Hematopoietic multipotent progenitor cell (in vitro differentiated cells): ENCODE data around the gene METTL27. TPM values are rescaled to one million over a fixed set of nuclear protein-coding genes. Genes with fewer than 3 reads are reported as not detected.
A peak's percentile ranks its signal among the peaks of the same experiment; 100 is the strongest.
"Not testable (repeated sequence)": the region's sequence is repeated elsewhere in the genome, so short reads cannot be mapped to it uniquely, and the experiment has no call there.

ENCODE experiments used
- DNase-seq, 3 donors: peaks; one replicate each; pipeline ENCODE4 v3.0.0-alpha.2; 2011 to 2015; ENCODE audit warnings: low read depth in 2 of 3, low spot score in 2 of 3
- total RNA-seq: library from RNA; depleted of rRNA; stranded (reverse); fragments of >200 nt; gene quantifications from one replicate; pipeline ENCODE4 v1.2.3, GENCODE V29; 2012

METTL27 gene
- total RNA-seq, 1 donor: 0.27 TPM

- peak in 1 of 3 donors; percentile 44 for DNase-seq
Measured at GRCh38 chr7:73839743-73840714, 2.3 kb downstream of the METTL27 start.

DNA sequence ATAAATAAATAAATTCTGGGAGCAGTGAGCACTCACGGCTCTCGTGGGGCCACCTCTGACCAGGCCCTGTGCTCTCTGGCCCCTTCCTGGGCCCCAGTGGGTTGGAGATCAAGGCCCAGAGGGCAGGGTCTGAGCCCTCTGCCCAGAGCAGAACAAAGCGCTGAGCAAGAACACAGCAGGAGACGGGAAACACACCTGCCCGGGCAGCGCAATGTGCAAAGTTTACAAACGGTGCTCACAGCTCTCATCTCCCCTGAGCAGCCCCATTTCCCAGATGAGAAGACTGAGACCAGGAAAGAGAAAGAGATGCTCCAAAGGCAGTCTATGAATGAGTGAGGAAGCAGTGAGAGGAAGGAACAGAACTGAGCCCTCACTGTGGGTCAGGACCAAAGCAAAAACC, 3.0 kb downstream of the METTL27 start:
- no peak for DNase-seq

- no peak for DNase-seq
Measured at GRCh38 chr7:73838642-73839041, 3.7 kb downstream of the METTL27 start.

DNA sequence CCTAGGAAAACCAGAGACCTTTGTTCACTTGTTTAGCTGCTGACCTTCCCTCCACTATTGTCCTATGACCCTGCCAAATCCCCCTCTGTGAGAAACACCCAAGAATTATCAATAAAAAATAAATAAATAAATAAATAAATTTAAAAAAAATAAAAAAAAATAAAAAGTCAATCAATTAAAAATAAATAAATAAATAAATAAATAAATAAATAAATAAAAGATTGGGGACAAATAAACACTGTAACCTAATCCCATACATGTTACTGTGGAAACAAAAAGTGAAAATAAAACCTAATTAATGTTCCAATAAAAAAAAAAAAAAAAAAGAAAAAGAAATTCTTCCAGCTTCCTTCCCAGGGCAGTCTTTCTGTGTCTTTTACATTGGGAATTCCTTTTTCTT, 5.1 kb downstream of the METTL27 start:
- DNase-seq: not testable (repeated sequence)

DNA sequence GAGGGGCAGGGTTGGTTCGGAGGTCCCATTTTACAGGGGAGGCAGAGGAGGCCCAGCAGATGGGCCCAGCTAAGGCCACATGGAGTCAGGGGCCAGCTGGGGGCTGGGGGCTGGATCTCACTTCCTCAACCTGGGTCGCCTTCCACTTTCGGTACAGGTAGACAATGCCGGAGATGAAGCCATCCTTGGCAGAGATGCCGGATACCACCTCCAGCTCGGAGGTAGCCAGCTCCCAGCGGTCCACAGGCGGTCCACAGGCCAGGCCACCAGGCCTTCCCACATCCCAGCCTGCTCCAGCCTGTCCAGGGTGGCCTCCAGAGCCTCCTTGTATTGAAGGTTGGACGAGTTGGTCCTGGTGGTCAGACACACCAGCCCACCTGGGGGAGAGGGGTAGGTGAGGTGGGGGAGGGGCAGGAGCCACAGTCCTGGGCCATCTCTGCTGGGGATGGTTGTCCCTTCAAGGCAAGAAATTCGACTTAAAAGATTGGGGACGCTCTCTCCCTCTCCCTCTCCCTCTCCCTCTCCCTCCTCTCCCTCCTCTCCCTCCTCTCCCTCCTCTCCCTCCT, 7.6 kb downstream of the METTL27 start:
- no peak for DNase-seq

DNA sequence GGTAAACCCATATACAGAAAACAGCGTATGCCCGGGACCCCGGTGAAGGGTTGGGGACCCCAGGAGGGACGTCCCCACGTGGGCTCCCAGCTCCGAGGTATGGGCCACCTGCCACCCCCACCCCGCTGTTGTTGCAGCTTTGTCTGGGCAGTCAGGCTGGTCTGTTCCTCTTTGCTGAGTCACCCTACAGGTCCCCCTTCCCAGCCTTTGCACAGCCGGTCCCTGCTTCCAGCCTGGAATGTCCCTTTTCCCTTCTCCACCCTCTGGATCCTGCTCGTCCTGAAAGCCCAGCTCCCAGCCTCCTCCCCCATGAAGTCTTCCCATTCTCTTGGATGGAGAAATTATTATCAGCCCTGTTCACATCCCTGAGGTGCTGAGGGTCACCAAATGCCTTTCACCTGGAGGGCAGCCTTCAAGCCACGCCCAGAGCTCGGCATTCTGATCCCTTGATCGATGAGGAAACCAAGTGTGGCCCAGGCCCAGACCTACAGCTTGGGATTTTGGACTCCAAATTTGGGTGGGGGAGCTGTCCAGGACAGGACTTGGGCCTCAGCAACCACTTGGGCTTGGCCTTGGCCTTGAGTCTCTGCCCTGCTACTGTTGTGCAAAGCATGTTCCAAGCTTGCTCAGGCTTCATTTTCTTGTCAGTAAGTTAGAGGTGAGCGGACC, 8.9 kb downstream of the METTL27 start:
- no peak for DNase-seq

DNA sequence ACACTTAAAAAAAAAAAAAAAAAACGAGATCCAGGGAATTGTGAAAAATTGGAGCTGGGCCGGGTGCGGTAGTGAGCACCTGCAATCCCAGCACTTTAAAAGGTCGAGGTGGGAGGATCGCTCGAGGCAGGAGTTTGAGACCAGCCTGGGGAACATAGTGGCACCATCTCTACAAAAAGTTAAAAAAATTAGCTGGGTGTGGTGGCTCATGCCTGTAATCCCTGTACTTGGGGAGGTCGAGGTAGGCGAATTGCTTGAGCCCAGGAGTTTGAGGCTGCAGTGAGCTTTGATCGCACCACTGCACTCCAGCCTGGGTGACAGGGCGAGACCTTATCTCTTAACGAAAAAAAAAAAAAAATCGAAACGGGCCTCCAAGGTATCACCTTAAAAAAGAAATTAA, 9.5 kb downstream of the METTL27 start:
- no peak for DNase-seq

DNA sequence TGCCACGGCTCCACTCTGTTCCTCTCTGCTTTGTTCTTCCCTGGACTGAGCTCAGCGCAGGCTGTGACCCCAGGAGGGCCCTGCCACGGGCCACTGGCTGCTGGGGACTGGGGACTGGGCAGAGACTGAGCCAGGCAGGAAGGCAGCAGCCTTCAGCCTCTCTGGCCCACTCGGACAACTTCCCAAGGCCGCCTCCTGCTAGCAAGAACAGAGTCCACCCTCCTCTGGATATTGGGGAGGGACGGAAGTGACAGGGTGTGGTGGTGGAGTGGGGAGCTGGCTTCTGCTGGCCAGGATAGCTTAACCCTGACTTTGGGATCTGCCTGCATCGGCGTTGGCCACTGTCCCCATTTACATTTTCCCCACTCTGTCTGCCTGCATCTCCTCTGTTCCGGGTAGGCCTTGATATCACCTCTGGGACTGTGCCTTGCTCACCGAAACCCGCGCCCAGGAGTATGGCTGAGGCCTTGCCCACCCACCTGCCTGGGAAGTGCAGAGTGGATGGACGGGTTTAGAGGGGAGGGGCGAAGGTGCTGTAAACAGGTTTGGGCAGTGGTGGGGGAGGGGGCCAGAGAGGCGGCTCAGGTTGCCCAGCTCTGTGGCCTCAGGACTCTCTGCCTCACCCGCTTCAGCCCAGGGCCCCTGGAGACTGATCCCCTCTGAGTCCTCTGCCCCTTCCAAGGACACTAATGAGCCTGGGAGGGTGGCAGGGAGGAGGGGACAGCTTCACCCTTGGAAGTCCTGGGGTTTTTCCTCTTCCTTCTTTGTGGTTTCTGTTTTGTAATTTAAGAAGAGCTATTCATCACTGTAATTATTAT, 10.3 kb downstream of the METTL27 start:
- DNase-seq: no peak

GRCh38 chr7:73831584-73831833, 10.8 kb downstream of the METTL27 start:
- DNase-seq: no peak

- DNase-seq: no peak
Measured at GRCh38 chr7:73830681-73831583, 11.4 kb downstream of the METTL27 start, which contains the start of gene CLDN4. Gene CLDN4 (plus strand): TSS chr7:73830996. CDS start chr7:73831202, 206 bp downstream.

- DNase-seq: no peak
Measured at GRCh38 chr7:73829921-73830680, 12.2 kb downstream of the METTL27 start.

DNA sequence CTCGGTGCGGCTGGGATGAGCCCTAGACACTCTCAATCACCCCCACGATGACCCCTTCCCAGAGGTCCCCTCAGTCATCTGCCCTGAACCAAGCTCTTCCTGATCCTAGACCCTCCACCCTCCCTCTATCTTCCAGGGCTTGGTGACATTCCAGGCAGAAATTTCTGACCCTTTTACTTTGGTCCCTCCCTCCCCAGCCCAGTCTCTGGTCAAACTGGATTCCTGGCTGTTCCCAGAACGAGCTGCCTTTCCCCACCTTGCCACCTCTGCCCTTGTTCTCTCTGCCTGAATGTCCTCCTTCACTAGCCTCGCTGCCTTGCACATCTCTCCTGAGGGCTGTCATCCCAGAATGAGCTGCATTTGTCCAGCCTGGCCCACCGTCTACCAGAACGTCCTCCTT, 12.8 kb downstream of the METTL27 start:
- no peak for DNase-seq

DNA sequence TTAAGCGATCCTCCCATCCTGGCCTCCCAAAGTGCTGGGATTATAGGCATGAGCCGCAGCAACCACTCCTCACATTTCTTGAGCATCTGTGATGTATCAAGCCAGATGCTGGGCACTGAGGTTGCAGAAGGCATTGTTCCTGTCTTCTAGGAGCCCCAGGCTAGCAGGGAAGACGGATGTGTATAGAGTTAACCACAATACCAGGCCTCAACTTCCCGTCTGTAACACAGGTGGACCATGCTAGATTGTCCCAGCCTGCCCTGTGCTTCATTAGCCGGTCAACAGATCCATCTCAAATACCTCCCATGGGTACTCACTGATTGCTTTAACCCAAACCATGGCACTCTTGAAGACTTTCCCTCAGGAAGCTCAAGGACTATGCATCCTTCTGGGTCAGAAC, 13.3 kb downstream of the METTL27 start:
- DNase-seq: no peak

GRCh38 chr7:73828107-73828803, 14.1 kb downstream of the METTL27 start:
- peak in 2 of 3 donors; percentile 42 to 48 for DNase-seq

DNA sequence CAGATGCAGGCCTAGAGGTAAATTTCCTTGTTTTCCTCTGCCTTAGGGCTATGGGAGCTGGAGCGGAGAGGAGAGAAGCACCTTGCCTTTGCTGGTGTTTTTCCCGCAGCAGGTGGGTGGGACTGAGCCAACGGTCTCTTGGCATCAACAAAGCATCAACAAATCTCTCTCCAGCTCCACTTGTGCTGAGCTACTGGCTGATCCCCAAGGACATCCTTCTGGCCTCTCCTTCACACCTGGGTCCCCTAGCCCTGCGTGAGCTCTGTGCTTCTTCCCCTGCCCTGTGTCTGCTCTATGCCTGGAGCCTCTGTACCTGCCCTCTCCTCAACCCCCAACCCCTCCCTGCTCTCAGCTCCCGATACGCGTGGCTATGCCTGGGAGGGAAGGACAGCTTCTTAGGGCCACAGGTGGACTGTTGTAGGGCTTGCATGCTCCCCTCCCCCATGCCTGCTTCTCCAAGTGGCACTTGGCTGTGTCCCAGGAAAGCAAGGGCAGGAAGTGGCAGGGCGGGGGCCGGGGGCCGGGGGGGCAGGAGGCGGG, 14.7 kb downstream of the METTL27 start:
- peak in 1 of 3 donors; percentile 40 for DNase-seq

GRCh38 chr7:73824986-73825385, 17.3 kb downstream of the METTL27 start:
- no peak for DNase-seq

DNA sequence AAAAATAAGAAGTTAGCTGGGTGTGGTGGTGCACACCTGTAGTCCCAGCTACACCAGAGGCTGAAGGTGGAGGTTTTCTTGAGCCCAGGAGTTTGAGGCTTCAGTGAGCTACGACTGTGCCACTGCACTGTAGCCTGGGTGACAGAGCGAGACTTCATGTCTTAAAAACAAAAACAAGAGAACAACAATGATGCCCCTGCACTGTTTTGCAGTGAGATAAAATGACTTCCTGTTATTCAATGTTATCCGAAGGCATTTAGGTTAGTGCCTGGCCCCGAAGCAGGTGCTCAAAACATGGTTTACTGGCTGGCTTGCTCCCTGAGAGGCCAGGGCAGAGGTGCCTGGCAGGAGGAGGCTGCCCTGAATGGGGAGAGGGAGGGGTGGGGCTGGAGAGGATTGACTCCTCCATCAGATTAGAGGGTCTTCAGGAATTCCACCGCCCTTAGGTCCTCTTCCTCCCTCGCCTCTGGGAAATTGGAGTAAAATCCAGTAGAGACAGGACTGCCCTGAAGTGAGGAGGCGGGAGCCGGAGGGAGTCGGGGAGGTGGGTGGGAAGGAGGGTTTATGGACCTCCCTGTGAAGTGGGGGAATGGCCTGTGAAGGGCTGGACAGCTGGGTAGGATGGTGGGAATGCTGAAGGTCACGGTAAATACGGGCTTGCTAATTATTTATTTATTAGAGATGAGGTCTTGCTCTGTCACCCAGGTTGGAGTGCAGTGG, 18.3 kb downstream of the METTL27 start:
- no peak for DNase-seq

GRCh38 chr7:73823257-73823656, 19.1 kb downstream of the METTL27 start:
- no peak for DNase-seq
